GM12878 (cell line): ENCODE measurements around the gene OSM. TPM values are rescaled to one million over a fixed set of nuclear protein-coding genes. Genes with fewer than 3 reads are reported as not detected.

Experiments
- ATF2 ChIP-seq: IDR thresholded peaks from 2 replicates; pipeline ENCODE4 v1.6.1; 2012; ENCODE audit warnings: low read length, inconsistent platforms
- BCL3 ChIP-seq: IDR thresholded peaks from 2 replicates; pipeline ENCODE4 v1.6.1; 2011; ENCODE audit warnings: borderline replicate concordance, low read depth, mild to moderate bottlenecking, moderate library complexity, low read length; ENCODE audit not compliant: insufficient read depth, poor library complexity, severe bottlenecking
- IRF4 ChIP-seq: IDR thresholded peaks from 2 replicates; pipeline ENCODE4 v1.6.1; 2011; ENCODE audit warnings: low read depth, low read length
- KLF5 ChIP-seq: fragments of 450-650 bp; IDR thresholded peaks from 2 replicates; pipeline ENCODE4 v1.6.1; 2014; ENCODE audit warnings: mild to moderate bottlenecking; ENCODE audit not compliant: partially characterized antibody
- MEF2A ChIP-seq: IDR thresholded peaks from 2 replicates; pipeline ENCODE4 v1.6.1; 2011; ENCODE audit warnings: low read depth, mild to moderate bottlenecking, low read length, moderate library complexity; ENCODE audit not compliant: insufficient read depth
- PAX8 ChIP-seq: fragments of 450-650 bp; IDR thresholded peaks from 2 replicates; pipeline ENCODE4 v1.6.1; 2017; ENCODE audit warnings: mild to moderate bottlenecking, moderate library complexity
- POLR2AphosphoS5 ChIP-seq: IDR thresholded peaks from 2 replicates; pipeline ENCODE4 v1.6.1; 2011; ENCODE audit warnings: mild to moderate bottlenecking, low read length, inconsistent platforms
- RFX5 ChIP-seq: IDR thresholded peaks from 2 replicates; pipeline ENCODE4 v1.6.1; 2011; ENCODE audit warnings: low read depth, low read length, improper control_type of control experiment
- SIX5 ChIP-seq: IDR thresholded peaks from 2 replicates; pipeline ENCODE4 v1.6.1; 2011; ENCODE audit warnings: mild to moderate bottlenecking, low read depth, low read length, moderate library complexity; ENCODE audit not compliant: severe bottlenecking
- SUZ12 ChIP-seq: fragments of 200-600 bp; sonication (generic); IDR thresholded peaks from one replicate; pipeline ENCODE4 v1.6.1; 2018; ENCODE audit warnings: antibody characterized with exemption, mild to moderate bottlenecking; ENCODE audit not compliant: unreplicated experiment
- TAF1 ChIP-seq: IDR thresholded peaks from 2 replicates; pipeline ENCODE4 v1.6.1; 2011; ENCODE audit warnings: mild to moderate bottlenecking, low read depth, low read length, borderline replicate concordance
- USF2 ChIP-seq: IDR thresholded peaks from 2 replicates; pipeline ENCODE4 v1.6.1; 2011; ENCODE audit warnings: low read depth, low read length, improper control_type of control experiment, borderline replicate concordance
- ZNF217 ChIP-seq: fragments of 450-650 bp; IDR thresholded peaks from 2 replicates; pipeline ENCODE4 v1.6.1; 2017; ENCODE audit warnings: antibody characterized with exemption, mild to moderate bottlenecking
- ZNF274 ChIP-seq: IDR thresholded peaks from one replicate; pipeline ENCODE4 v1.8.0; 2011; ENCODE audit not compliant: insufficient read length, insufficient read depth
- polyA plus RNA-seq, 11 experiments: library from polyadenylated mRNA; depleted of rRNA in 4 of 11; unstranded in 6 of 11; stranded (reverse) in 5 of 11; fragments of >200 nt; fragmentation: Nextera tagmentation in 4 of 11; fragmentation: Illumina TruSeq in 1 of 11; extraction: Ambion mirVana in 4 of 11; extraction: Trizol in 1 of 11; gene quantifications; 1 replicate in 1 of 11; 2 replicates in 10 of 11; pipeline versions ENCODE4 v1.2.1 to v1.2.3, GENCODE V29; 2011 to 2016; ENCODE audit warnings: inconsistent platforms in 2 of 11, missing spikeins in 2 of 11, low read depth in 1 of 11
- total RNA-seq, 4 experiments: library from RNA; depleted of rRNA in 3 of 4; stranded (reverse); fragments of >200 nt in 3 of 4; fragmentation: Illumina TruSeq in 1 of 4; extraction: Trizol in 1 of 4; gene quantifications; 2 replicates each; pipeline versions ENCODE4 v1.2.1 to v1.2.3, GENCODE V29; 2013 to 2021
- TF ChIP-seq, protein P1 (sequence below): fragments of 450-650 bp; IDR thresholded peaks from 2 replicates; pipeline ENCODE4 v1.6.1; 2017; ENCODE audit warnings: mild to moderate bottlenecking, moderate library complexity
- TF ChIP-seq, protein P2 (sequence below): IDR thresholded peaks from 2 replicates; pipeline ENCODE4 v1.6.1; 2012; ENCODE audit warnings: improper control_type of control experiment, low read depth, low read length; ENCODE audit not compliant: insufficient replicate concordance

Gene OSM
- total and polyA plus RNA-seq, 10 of the 15 experiments (the other 5 are each of a cell fraction or from before 2014, with no cell fraction given) = 0.06 to 1.4 (median 0.59) TPM

GRCh38 chr22:30287648-30288418, 21.2 kb upstream of the OSM start (continued):
- TF ChIP-seq, protein P1, sequence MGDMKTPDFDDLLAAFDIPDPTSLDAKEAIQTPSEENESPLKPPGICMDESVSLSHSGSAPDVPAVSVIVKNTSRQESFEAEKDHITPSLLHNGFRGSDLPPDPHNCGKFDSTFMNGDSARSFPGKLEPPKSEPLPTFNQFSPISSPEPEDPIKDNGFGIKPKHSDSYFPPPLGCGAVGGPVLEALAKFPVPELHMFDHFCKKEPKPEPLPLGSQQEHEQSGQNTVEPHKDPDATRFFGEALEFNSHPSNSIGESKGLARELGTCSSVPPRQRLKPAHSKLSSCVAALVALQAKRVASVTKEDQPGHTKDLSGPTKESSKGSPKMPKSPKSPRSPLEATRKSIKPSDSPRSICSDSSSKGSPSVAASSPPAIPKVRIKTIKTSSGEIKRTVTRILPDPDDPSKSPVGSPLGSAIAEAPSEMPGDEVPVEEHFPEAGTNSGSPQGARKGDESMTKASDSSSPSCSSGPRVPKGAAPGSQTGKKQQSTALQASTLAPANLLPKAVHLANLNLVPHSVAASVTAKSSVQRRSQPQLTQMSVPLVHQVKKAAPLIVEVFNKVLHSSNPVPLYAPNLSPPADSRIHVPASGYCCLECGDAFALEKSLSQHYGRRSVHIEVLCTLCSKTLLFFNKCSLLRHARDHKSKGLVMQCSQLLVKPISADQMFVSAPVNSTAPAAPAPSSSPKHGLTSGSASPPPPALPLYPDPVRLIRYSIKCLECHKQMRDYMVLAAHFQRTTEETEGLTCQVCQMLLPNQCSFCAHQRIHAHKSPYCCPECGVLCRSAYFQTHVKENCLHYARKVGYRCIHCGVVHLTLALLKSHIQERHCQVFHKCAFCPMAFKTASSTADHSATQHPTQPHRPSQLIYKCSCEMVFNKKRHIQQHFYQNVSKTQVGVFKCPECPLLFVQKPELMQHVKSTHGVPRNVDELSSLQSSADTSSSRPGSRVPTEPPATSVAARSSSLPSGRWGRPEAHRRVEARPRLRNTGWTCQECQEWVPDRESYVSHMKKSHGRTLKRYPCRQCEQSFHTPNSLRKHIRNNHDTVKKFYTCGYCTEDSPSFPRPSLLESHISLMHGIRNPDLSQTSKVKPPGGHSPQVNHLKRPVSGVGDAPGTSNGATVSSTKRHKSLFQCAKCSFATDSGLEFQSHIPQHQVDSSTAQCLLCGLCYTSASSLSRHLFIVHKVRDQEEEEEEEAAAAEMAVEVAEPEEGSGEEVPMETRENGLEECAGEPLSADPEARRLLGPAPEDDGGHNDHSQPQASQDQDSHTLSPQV = 0 out of 2 replicates have a peak, but pooled peaks have one; percentile 65
- TF ChIP-seq USF2 = no peak
- TF ChIP-seq TAF1 = no peak
- TF ChIP-seq SIX5 = no peak
- peak; percentile 92; the same call in 1 of the 2 replicates for TF ChIP-seq ZNF217
- TF ChIP-seq ATF2 = no peak
- no peak for TF ChIP-seq SUZ12
- no peak for TF ChIP-seq MEF2A
- no peak for TF ChIP-seq IRF4
- TF ChIP-seq PAX8 = no peak
- no peak for TF ChIP-seq POLR2AphosphoS5
- TF ChIP-seq BCL3 = no peak
- TF ChIP-seq RFX5 = no peak
- TF ChIP-seq, protein P2, sequence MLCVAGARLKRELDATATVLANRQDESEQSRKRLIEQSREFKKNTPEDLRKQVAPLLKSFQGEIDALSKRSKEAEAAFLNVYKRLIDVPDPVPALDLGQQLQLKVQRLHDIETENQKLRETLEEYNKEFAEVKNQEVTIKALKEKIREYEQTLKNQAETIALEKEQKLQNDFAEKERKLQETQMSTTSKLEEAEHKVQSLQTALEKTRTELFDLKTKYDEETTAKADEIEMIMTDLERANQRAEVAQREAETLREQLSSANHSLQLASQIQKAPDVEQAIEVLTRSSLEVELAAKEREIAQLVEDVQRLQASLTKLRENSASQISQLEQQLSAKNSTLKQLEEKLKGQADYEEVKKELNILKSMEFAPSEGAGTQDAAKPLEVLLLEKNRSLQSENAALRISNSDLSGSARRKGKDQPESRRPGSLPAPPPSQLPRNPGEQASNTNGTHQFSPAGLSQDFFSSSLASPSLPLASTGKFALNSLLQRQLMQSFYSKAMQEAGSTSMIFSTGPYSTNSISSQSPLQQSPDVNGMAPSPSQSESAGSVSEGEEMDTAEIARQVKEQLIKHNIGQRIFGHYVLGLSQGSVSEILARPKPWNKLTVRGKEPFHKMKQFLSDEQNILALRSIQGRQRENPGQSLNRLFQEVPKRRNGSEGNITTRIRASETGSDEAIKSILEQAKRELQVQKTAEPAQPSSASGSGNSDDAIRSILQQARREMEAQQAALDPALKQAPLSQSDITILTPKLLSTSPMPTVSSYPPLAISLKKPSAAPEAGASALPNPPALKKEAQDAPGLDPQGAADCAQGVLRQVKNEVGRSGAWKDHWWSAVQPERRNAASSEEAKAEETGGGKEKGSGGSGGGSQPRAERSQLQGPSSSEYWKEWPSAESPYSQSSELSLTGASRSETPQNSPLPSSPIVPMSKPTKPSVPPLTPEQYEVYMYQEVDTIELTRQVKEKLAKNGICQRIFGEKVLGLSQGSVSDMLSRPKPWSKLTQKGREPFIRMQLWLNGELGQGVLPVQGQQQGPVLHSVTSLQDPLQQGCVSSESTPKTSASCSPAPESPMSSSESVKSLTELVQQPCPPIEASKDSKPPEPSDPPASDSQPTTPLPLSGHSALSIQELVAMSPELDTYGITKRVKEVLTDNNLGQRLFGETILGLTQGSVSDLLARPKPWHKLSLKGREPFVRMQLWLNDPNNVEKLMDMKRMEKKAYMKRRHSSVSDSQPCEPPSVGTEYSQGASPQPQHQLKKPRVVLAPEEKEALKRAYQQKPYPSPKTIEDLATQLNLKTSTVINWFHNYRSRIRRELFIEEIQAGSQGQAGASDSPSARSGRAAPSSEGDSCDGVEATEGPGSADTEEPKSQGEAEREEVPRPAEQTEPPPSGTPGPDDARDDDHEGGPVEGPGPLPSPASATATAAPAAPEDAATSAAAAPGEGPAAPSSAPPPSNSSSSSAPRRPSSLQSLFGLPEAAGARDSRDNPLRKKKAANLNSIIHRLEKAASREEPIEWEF = no peak
- no peak for TF ChIP-seq KLF5
- TF ChIP-seq ZNF274 = no peak
